ENCODE results near the gene ZFAND2A.

The ZFAND2A gene

GRCh38 chr7:1122832-1123501 lies 37.0 kb downstream of the ZFAND2A start:
- H3K4me3 ChIP-seq (replicated peaks; ENCODE audit: insufficient read depth, low read length), result no peak overlapping the region
- H3K27ac ChIP-seq (replicated peaks), result no peak overlapping the region
- TF ChIP-seq SPI1 (IDR thresholded peaks at IDR 0.05; ENCODE audit: borderline replicate concordance, low read depth), result no peak
- no peak for TF ChIP-seq GABPA (IDR thresholded peaks at IDR 0.05; ENCODE audit: low read depth)
- no peak for TF ChIP-seq POLR2AphosphoS5 (IDR thresholded peaks at IDR 0.05; ENCODE audit: low read depth)
- TF ChIP-seq CTCF (IDR thresholded peaks at IDR 0.05; ENCODE audit: insufficient read depth, low read length), result no peak
- TF ChIP-seq, protein P1, sequence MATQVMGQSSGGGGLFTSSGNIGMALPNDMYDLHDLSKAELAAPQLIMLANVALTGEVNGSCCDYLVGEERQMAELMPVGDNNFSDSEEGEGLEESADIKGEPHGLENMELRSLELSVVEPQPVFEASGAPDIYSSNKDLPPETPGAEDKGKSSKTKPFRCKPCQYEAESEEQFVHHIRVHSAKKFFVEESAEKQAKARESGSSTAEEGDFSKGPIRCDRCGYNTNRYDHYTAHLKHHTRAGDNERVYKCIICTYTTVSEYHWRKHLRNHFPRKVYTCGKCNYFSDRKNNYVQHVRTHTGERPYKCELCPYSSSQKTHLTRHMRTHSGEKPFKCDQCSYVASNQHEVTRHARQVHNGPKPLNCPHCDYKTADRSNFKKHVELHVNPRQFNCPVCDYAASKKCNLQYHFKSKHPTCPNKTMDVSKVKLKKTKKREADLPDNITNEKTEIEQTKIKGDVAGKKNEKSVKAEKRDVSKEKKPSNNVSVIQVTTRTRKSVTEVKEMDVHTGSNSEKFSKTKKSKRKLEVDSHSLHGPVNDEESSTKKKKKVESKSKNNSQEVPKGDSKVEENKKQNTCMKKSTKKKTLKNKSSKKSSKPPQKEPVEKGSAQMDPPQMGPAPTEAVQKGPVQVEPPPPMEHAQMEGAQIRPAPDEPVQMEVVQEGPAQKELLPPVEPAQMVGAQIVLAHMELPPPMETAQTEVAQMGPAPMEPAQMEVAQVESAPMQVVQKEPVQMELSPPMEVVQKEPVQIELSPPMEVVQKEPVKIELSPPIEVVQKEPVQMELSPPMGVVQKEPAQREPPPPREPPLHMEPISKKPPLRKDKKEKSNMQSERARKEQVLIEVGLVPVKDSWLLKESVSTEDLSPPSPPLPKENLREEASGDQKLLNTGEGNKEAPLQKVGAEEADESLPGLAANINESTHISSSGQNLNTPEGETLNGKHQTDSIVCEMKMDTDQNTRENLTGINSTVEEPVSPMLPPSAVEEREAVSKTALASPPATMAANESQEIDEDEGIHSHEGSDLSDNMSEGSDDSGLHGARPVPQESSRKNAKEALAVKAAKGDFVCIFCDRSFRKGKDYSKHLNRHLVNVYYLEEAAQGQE (IDR thresholded peaks at IDR 0.05; ENCODE audit: insufficient replicate concordance, low read depth), result no peak
- H3K27me3 ChIP-seq (ENCODE audit: insufficient read depth, poor library complexity, severe bottlenecking), result no peaks in the 10 kb centered on the region
- DNase-seq (ENCODE audit: low read depth in 1 of 2, low spot score in 1 of 2), result no peak

DNA sequence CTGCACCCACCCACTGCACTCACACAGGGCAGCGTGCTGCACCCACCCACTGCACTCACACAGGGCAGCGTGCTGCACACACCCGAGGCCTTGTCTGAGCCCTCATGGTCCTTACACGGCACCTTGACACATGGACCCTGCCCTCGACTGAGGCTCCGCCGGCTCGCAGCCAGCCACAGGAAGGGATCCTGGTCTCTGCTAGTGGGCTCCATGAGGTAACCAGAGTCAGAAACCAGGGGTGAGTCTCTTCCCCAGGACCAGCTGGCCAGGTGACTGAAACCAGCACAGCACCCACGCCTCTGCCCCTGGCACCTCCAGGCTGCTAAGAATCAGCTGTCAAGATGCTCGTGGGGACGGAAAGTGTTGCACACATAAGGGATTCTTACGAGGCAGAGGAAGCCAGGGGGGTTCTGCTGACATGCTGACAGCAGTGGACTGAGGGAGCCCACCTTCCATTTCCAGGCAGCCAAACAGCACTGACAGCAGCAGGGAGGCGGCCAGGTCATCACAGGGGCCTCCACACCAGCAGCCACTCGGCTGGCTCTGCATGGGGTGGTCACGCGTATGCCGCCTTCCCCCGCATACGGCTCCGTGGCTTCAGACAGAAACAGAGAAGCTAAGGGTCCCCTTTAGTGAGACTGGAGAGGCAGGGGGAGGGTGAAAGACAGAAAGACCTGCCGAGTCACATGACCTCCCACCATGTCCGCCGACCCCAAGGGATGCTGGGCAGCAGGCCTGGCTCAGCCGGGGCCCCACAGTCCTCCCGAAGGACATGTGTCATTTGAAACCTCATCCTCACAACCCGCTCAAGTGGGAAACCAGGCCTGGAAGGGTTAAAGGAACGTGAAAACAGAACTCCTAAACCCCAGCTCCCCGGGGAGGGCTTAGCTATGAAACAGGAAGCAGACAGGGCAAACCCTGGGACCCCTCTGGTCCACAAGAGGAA lies 37.8 kb downstream of the ZFAND2A start:
- no peak overlapping the region for H3K4me3 ChIP-seq (replicated peaks; ENCODE audit: insufficient read depth, low read length)
- no peak for DNase-seq (ENCODE audit: low read depth in 1 of 2, low spot score in 1 of 2)
- H3K27ac ChIP-seq (replicated peaks), result no peak overlapping the region
- TF ChIP-seq GABPA (IDR thresholded peaks at IDR 0.05; ENCODE audit: low read depth) (no peak), SPI1 (IDR thresholded peaks at IDR 0.05; ENCODE audit: borderline replicate concordance, low read depth) (no peak), POLR2AphosphoS5 (IDR thresholded peaks at IDR 0.05; ENCODE audit: low read depth) (no peak), CTCF (IDR thresholded peaks at IDR 0.05; ENCODE audit: insufficient read depth, low read length) (no peak)
- TF ChIP-seq, protein P1 (IDR thresholded peaks at IDR 0.05; ENCODE audit: insufficient replicate concordance, low read depth), result no peak
- no peaks in the 10 kb centered on the region for H3K27me3 ChIP-seq (ENCODE audit: insufficient read depth, poor library complexity, severe bottlenecking)

GRCh38 chr7:1121476-1121875 lies 38.5 kb downstream of the ZFAND2A start:
- no peak for DNase-seq (ENCODE audit: low read depth in 1 of 2, low spot score in 1 of 2)
- H3K4me3 ChIP-seq (replicated peaks; ENCODE audit: insufficient read depth, low read length), result no peak overlapping the region
- H3K27me3 ChIP-seq (ENCODE audit: insufficient read depth, poor library complexity, severe bottlenecking), result no peaks in the 10 kb centered on the region
- H3K27ac ChIP-seq (replicated peaks), result no peak overlapping the region
- TF ChIP-seq POLR2AphosphoS5 (IDR thresholded peaks at IDR 0.05; ENCODE audit: low read depth) (no peak), SPI1 (IDR thresholded peaks at IDR 0.05; ENCODE audit: borderline replicate concordance, low read depth) (no peak), CTCF (IDR thresholded peaks at IDR 0.05; ENCODE audit: insufficient read depth, low read length) (no peak), GABPA (IDR thresholded peaks at IDR 0.05; ENCODE audit: low read depth) (no peak)
- TF ChIP-seq, protein P1 (IDR thresholded peaks at IDR 0.05; ENCODE audit: insufficient replicate concordance, low read depth), result no peak
